K562 (cell line): ENCODE results near the gene AIFM1. TPM values are rescaled to one million over a fixed set of nuclear protein-coding genes. Genes with fewer than 3 reads are reported as not detected.

Experiments
- DACH1 ChIP-seq: fragments of 450-650 bp; IDR thresholded peaks from 2 replicates; pipeline ENCODE4 v1.6.1; 2018; ENCODE audit not compliant: partially characterized antibody
- GABPB1 ChIP-seq: sonication (generic); formaldehyde crosslinking; IDR thresholded peaks from 2 replicates; pipeline ENCODE4 v1.8.0; 2022; ENCODE audit warnings: mild to moderate bottlenecking, missing genetic modification reagents
- NONO ChIP-seq, 2 experiments: fragments of 200-400 bp in 1 of 2; fragments of 450-650 bp in 1 of 2; formaldehyde crosslinking in 1 of 2; IDR thresholded peaks; 2 replicates each; pipeline ENCODE4 v1.6.1; 2017; ENCODE audit warnings: low read depth in 2 of 2, mild to moderate bottlenecking in 2 of 2, moderate library complexity in 2 of 2, low read length in 1 of 2
- POLR3G ChIP-seq: IDR thresholded peaks from 2 replicates; pipeline ENCODE4 v1.6.1; 2011; ENCODE audit not compliant: insufficient read length, insufficient replicate concordance; ENCODE audit errors: extremely low read depth
- SAP30 ChIP-seq: fragments of 200-600 bp; sonication (generic); IDR thresholded peaks from 2 replicates; pipeline ENCODE4 v1.6.1; 2012; ENCODE audit warnings: borderline replicate concordance, low read depth, mild to moderate bottlenecking, moderate library complexity, low read length, control low read depth, inconsistent platforms; ENCODE audit not compliant: insufficient read depth, poor library complexity, severe bottlenecking
- TOE1 ChIP-seq, 2 experiments: fragments of 450-650 bp in 1 of 2; sonication (generic) in 1 of 2; formaldehyde crosslinking in 1 of 2; IDR thresholded peaks; 2 replicates each; pipeline versions ENCODE4 v1.7.1 to v1.8.0; 2016 to 2022; ENCODE audit warnings: borderline replicate concordance in 2 of 2, mild to moderate bottlenecking in 2 of 2, antibody characterized with exemption in 1 of 2, inconsistent platforms in 1 of 2, low read depth in 1 of 2, missing genetic modification reagents in 1 of 2, moderate library complexity in 1 of 2
- ZFPM2 ChIP-seq: fragments of 250-450 bp; sonication (Bioruptor Pico); IDR thresholded peaks from 2 replicates; pipeline ENCODE4 v1.5.1; 2022; ENCODE audit warnings: mild to moderate bottlenecking
- polyA plus RNA-seq, 8 experiments: library from polyadenylated mRNA; depleted of rRNA in 4 of 8; stranded (reverse) in 5 of 8; unstranded in 3 of 8; fragments of >200 nt; fragmentation: Nextera tagmentation in 2 of 8; fragmentation: Illumina TruSeq in 1 of 8; extraction: Ambion mirVana in 2 of 8; extraction: Trizol in 1 of 8; gene quantifications; 2 replicates each; pipeline versions ENCODE4 v1.2.1 to v1.2.3, GENCODE V29; 2011 to 2014; ENCODE audit warnings: inconsistent platforms in 1 of 8, missing spikeins in 1 of 8
- total RNA-seq, 7 experiments: library from RNA; depleted of rRNA in 6 of 7; stranded (reverse); fragments of >200 nt in 6 of 7; fragmentation: Illumina TruSeq in 2 of 7; extraction: Trizol in 2 of 7; gene quantifications; 2 replicates each; pipeline versions ENCODE4 v1.2.1 to v1.2.3, GENCODE V29; 2011 to 2021; ENCODE audit warnings: low replicate concordance in 1 of 7
- TF ChIP-seq, protein P1 (sequence below), 3 experiments: fragments of 200-800 bp in 1 of 3; sonication (Bioruptor generic) in 1 of 3; sonication (generic) in 1 of 3; formaldehyde crosslinking in 1 of 3; IDR thresholded peaks; 2 replicates each; pipeline versions ENCODE4 v1.6.1 to v1.8.0; 2016 to 2022; ENCODE audit warnings: mild to moderate bottlenecking in 2 of 3, missing compliant biosample characterization in 2 of 3, missing genetic modification characterization in 2 of 3, missing genetic modification reagents in 1 of 3
- TF ChIP-seq, protein P2 (sequence below): fragments of 250-450 bp; sonication (Bioruptor Pico); IDR thresholded peaks from 2 replicates; pipeline ENCODE4 v1.9.0; 2021; ENCODE audit warnings: mild to moderate bottlenecking, inconsistent platforms

The AIFM1 gene
- total and polyA plus RNA-seq, 9 of the 15 experiments (the other 6 are each of a cell fraction or from before 2014, with no cell fraction given) = 51.0 to 117 (median 91.2) TPM

DNA sequence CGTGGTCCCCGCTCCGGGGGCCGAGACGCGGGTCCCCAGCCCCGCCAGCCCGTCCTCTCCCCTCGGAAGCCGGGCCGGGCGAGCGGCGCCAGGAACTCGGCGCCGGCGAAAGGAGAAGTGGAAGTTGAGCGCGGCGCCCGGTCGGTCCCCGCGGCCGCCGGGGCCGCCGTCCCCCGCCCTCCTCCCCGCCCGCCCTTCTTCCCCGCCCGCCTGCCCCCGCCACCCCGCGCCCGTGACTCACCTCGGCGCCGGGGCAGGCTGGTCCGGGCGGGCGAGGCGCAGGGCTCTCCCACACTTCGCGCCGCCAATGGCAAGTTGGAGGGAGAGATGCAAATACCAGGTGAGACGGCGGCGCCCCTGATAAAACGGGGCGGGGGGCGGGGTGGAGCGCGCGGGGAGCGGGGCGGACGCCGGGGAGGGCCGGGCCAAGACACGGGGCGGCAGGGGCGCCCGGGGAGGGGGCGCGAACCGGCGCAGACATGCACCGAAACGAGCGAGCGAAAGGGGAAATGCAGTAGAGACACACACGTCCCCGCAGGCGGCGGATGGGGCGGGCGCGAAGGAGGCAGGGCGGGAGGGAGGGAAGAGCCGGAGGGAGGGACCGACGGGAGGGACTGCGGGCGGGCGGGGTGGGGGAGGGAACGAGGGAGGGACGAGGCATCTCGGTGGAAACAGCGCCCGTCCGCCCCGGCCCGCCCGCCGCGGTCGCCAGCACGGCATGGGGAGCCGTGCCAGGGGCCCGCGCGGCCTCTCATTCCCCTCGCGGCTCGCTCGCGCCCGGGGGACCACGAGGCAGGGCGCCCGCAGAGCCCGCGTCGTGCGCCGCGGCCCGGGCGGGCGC, 55.0 kb downstream of the AIFM1 start, which contains the start of gene ELF4 (continued):
- TF ChIP-seq SAP30 = peak; percentile 38
- TF ChIP-seq, protein P1, sequence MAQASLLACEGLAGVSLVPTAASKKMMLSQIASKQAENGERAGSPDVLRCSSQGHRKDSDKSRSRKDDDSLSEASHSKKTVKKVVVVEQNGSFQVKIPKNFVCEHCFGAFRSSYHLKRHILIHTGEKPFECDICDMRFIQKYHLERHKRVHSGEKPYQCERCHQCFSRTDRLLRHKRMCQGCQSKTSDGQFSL (CRISPR knock-in tag; IDR thresholded peaks at IDR 0.05) = no peak
- TF ChIP-seq, protein P1 (tag; IDR thresholded peaks at IDR 0.05) = no peak
- TF ChIP-seq POLR3G = no peak
- TF ChIP-seq NONO (IDR thresholded peaks at IDR 0.05; ENCODE audit: low read depth in 2 of 2, low read length in 1 of 2) = peak in 1 of 2 experiments; percentile 35; a peak in 1 of 4 replicates
- no peak for TF ChIP-seq ZFPM2 (CRISPR knock-in tag)
- TF ChIP-seq, protein P2, sequence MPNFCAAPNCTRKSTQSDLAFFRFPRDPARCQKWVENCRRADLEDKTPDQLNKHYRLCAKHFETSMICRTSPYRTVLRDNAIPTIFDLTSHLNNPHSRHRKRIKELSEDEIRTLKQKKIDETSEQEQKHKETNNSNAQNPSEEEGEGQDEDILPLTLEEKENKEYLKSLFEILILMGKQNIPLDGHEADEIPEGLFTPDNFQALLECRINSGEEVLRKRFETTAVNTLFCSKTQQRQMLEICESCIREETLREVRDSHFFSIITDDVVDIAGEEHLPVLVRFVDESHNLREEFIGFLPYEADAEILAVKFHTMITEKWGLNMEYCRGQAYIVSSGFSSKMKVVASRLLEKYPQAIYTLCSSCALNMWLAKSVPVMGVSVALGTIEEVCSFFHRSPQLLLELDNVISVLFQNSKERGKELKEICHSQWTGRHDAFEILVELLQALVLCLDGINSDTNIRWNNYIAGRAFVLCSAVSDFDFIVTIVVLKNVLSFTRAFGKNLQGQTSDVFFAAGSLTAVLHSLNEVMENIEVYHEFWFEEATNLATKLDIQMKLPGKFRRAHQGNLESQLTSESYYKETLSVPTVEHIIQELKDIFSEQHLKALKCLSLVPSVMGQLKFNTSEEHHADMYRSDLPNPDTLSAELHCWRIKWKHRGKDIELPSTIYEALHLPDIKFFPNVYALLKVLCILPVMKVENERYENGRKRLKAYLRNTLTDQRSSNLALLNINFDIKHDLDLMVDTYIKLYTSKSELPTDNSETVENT (CRISPR knock-in tag) = peak; percentile 71; the same call in 1 of the 2 replicates
- TF ChIP-seq GABPB1 (CRISPR knock-in tag) = no peak
- no peak for TF ChIP-seq TOE1 (IDR thresholded peaks at IDR 0.05; ENCODE audit: borderline replicate concordance)
- no peak for TF ChIP-seq TOE1 (CRISPR knock-in tag; IDR thresholded peaks at IDR 0.05; ENCODE audit: borderline replicate concordance, low read depth)
- TF ChIP-seq DACH1 = no peak
